Breast epithelium (tissue), 4 donors: Measurements from ENCODE around the gene MRPL41. TPM values are rescaled to one million over a fixed set of nuclear protein-coding genes. Genes with fewer than 3 reads are reported as not detected.
"Not testable (repeated sequence)": the region's sequence is repeated elsewhere in the genome, so short reads cannot be mapped to it uniquely, and the experiment has no call there.

Experiments
- DNase-seq, 2 donors: peaks; one replicate each; pipeline ENCODE4 v3.0.0-alpha.2; 2019; ENCODE audit warnings: low spot score in 2 of 2
- H3K27ac ChIP-seq, 2 donors: fragments of 200-600 bp; sonication (generic) in 1 of 2; one replicate each; pipeline ENCODE4 v1.5.1; 2016 to 2019; ENCODE audit warnings: mild to moderate bottlenecking in 1 of 2
- H3K27me3 ChIP-seq, 2 donors: fragments of 200-600 bp; sonication (generic) in 1 of 2; one replicate each; pipeline versions ENCODE4 v1.5.1 to v1.6.0; 2017 to 2019; ENCODE audit warnings: control low read depth in 1 of 2, mild to moderate bottlenecking in 1 of 2
- H3K36me3 ChIP-seq: fragments of 200-600 bp; one replicate; pipeline ENCODE4 v1.5.1; 2019
- H3K4me1 ChIP-seq, 2 donors: fragments of 200-600 bp; sonication (generic); one replicate each; pipeline ENCODE4 v1.5.1; 2016 to 2019; ENCODE audit warnings: control low read depth in 1 of 2
- H3K4me3 ChIP-seq, 3 donors: fragments of 200-600 bp; sonication (generic); 1 replicate in 2 of 3; 2 replicates in 1 of 3; pipeline ENCODE4 v1.5.1; 2016 to 2019; ENCODE audit warnings: mild to moderate bottlenecking in 3 of 3, moderate library complexity in 2 of 3
- H3K9me3 ChIP-seq, 2 donors: fragments of 200-600 bp; sonication (generic) in 1 of 2; one replicate each; pipeline ENCODE4 v1.5.1; 2016 to 2019; ENCODE audit warnings: control low read depth in 1 of 2
- POLR2A ChIP-seq: fragments of 450-650 bp; IDR thresholded peaks from one replicate; pipeline ENCODE4 v1.6.1; 2016; ENCODE audit warnings: antibody characterized with exemption, mild to moderate bottlenecking, moderate library complexity
- POLR2AphosphoS5 ChIP-seq, 3 donors: sonication (generic); formaldehyde crosslinking; IDR thresholded peaks; one replicate each; pipeline ENCODE4 v1.6.1; 2017; ENCODE audit warnings: antibody characterized with exemption in 3 of 3
- intact Hi-C: fragments of 100-400 bp; cut with DNase I; formaldehyde crosslinking; loops from one replicate; pipeline ENCODE4 v1.15.1; 2023; ENCODE audit warnings: low total_unique reads
- total RNA-seq, 3 donors: library from RNA; depleted of rRNA; stranded (reverse); fragments of >200 nt; gene quantifications; one replicate each; pipeline ENCODE4 v1.1.0, GENCODE V29; 2016
- TF ChIP-seq, protein P1 (sequence below), 3 donors: fragments of 450-650 bp; IDR thresholded peaks; one replicate each; pipeline ENCODE4 v1.5.1; 2016 to 2017; ENCODE audit warnings: antibody characterized with exemption in 3 of 3, mild to moderate bottlenecking in 3 of 3, moderate library complexity in 3 of 3

MRPL41 gene
- total RNA-seq, 3 donors from 2014 or later = 45.4 to 71.8 (median 65.4) TPM

DNA sequence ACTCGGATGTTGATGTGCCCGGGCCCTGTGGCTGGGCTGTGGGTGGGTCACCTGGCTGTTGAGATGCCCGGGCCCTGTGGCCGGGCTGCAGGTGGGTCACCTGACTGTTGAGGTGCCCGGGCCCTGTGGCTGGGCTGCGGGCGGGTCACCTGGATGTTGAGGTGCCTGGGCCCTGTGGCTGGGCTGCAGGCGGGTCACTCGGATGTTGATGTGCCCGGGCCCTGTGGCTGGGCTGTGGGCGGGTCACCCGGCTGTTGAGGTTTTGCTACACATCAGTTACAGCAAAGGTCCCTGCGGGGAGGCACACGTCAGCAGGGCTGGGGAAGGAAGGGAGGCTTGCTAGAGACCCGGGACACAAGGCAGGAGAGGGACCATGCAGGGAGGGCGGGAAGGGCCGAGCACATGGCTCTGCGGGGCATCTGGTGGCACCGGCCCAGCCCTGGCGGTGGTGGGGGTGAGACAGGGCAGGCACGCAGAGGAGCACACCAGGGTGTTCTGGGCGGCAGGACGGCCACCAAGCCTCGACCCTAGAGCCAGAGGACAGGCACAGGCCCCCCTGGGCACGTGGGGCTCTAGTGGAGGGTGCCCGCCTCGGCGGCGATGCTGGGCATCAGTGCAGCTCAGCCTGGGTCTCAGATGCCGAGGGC lies 36.9 kb upstream of the MRPL41 start:
- Histone ChIP-seq H3K27ac (peak overlapping the region in 1 of 2 donors; percentile 63), H3K4me3 (no peak overlapping the region), H3K4me1 (no peaks in the 10 kb centered on the region), H3K27me3 (no peaks in the 10 kb centered on the region), H3K36me3 (no peaks in the 10 kb centered on the region), H3K9me3 (no peaks in the 10 kb centered on the region)
- DNase-seq = no peak
- TF ChIP-seq POLR2A (no peak), POLR2AphosphoS5 (IDR thresholded peaks at IDR 0.05) (no peak)
- TF ChIP-seq, protein P1, sequence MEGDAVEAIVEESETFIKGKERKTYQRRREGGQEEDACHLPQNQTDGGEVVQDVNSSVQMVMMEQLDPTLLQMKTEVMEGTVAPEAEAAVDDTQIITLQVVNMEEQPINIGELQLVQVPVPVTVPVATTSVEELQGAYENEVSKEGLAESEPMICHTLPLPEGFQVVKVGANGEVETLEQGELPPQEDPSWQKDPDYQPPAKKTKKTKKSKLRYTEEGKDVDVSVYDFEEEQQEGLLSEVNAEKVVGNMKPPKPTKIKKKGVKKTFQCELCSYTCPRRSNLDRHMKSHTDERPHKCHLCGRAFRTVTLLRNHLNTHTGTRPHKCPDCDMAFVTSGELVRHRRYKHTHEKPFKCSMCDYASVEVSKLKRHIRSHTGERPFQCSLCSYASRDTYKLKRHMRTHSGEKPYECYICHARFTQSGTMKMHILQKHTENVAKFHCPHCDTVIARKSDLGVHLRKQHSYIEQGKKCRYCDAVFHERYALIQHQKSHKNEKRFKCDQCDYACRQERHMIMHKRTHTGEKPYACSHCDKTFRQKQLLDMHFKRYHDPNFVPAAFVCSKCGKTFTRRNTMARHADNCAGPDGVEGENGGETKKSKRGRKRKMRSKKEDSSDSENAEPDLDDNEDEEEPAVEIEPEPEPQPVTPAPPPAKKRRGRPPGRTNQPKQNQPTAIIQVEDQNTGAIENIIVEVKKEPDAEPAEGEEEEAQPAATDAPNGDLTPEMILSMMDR (IDR thresholded peaks at IDR 0.05) = no peak
- intact Hi-C loops = no loop called here

DNA sequence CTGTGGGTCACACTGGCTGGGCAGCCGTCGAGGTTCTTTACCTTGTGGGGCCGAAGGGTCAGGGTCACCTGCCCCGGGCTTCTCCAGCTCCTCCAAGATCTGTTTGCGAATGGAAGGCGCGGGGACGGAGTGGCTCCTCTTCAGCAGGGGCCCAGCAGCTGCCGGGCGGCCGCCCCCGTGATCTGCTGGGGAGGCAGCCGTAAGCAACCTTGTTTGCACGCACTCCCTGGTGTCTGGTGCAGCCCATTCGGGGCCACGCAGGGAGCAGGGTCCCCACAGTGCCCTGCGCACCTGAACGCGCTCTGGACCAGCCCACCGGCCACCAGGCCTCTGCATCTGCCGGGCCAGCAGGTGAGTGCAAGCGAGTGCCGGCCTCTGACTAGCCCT lies 36.3 kb upstream of the MRPL41 start:
- H3K27ac ChIP-seq = no peak overlapping the region
- intact Hi-C loops = no loop called here
- H3K4me3 ChIP-seq = no peak overlapping the region

DNA sequence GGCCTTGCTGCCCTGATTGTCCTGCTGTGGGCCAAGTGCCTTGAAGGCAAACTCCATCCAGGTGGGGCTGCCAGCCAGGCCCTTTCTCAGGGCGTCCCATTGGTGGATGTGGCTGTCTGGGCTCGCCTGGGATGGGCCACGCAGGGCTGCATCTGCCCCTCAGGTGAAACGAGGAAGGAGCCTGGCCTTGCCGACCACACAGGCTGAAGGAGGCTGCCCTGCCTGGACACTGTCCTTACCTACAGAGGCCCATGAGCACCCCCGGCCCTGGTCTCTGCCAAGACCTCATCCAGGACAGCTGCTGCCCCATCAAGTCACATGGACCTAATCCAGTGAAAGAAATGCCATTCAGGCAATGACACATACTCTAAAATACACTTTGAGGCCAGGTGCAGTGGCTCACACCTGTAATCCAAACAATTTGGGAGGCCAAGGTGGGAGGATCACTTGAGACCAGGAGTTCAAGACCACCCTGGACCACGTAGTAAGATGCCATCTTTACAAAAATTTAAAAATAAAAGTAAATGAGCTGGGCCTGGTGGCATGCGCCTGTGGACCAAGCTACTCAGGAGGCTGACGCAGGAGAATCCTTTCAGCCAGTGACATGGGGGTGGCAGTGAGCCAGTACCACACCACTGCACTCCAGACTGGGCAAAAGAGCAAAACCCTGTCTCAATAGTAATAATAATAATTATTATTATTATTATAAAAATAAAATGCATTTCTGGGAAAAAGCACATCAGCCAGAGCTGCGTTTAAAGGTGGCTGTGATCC lies 35.3 kb upstream of the MRPL41 start:
- Histone ChIP-seq H3K36me3 (no peaks in the 10 kb centered on the region), H3K27me3 (no peaks in the 10 kb centered on the region), H3K4me1 (no peaks in the 10 kb centered on the region), H3K9me3 (no peaks in the 10 kb centered on the region), H3K27ac (no peak overlapping the region), H3K4me3 (no peak overlapping the region)
- TF ChIP-seq POLR2AphosphoS5 (IDR thresholded peaks at IDR 0.05) (no peak), POLR2A (no peak)
- TF ChIP-seq, protein P1 (IDR thresholded peaks at IDR 0.05) = no peak
- no peak for DNase-seq
- intact Hi-C loops = no loop called here

More for the DNA sequence above, 36.3 kb upstream of the MRPL41 start:
- TF ChIP-seq POLR2AphosphoS5 (IDR thresholded peaks at IDR 0.05) = no peak
- TF ChIP-seq, protein P1 (IDR thresholded peaks at IDR 0.05) = no peak
- TF ChIP-seq POLR2A = no peak
- Histone ChIP-seq H3K9me3 (no peaks in the 10 kb centered on the region), H3K27me3 (no peaks in the 10 kb centered on the region), H3K36me3 (no peaks in the 10 kb centered on the region), H3K4me1 (no peaks in the 10 kb centered on the region)
- DNase-seq = no peak

DNA sequence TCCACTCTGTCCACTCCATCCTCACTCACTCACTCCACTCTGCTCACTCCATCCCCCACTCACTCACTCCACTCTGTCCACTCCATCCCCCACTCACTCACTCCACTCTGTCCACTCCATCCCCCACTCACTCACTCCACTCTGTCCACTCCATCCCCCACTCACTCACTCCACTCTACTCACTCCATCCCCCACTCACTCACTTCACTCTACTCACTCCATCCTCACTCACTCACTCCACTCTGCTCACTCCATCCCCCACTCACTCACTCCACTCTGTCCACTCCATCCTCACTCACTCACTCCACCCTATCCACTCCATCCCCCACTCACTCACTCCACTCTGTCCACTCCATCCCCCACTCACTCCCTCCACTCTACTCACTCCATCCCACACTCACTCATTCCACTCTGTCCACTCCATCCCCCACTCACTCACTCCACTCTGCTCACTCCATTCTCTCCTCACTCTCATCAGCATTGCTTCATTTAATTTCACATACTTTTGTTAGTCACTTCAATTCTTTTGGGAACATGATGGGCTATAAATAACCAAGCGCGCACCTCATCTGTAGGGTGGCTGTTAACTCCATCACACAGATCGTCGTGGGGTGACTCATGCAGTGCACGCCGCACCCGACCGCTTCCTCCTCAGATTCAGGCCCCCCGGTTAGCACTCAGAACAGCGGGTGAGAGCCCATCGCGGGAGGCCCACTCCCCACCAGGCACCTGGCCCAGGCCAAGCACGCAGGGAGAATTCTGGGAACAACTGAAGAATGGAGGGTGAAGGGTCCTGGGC lies 32.8 kb upstream of the MRPL41 start:
- H3K36me3 ChIP-seq, H3K4me3 ChIP-seq, DNase-seq, intact Hi-C loops, H3K4me1 ChIP-seq, H3K27ac ChIP-seq, H3K9me3 ChIP-seq, H3K27me3 ChIP-seq: not testable (repeated sequence)

DNA sequence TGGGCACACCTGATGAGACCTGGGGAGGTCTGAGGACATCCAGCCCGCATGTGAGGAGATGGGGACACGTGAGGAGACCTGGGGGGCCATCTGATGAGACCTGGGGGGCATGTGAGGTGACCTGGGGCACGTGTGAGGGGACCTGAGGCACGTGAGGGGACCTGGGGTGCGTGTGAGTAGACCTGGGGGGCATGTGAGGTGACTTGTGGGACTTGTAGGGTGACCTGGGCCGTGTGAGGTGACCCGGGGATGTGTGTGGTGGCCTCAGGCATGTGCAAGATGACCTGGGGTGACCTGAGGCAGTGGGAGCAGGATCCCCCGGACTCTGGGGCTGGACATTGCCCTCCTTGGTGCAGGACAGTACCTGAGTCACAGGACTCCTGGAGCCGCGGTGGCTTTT lies 32.1 kb upstream of the MRPL41 start:
- Histone ChIP-seq H3K4me3 (no peak overlapping the region), H3K9me3 (no peaks in the 10 kb centered on the region), H3K4me1 (no peaks in the 10 kb centered on the region), H3K27me3 (no peaks in the 10 kb centered on the region), H3K36me3 (no peaks in the 10 kb centered on the region), H3K27ac (no peak overlapping the region)
- no peak for DNase-seq
- TF ChIP-seq POLR2A (no peak), POLR2AphosphoS5 (IDR thresholded peaks at IDR 0.05) (no peak)
- TF ChIP-seq, protein P1 (IDR thresholded peaks at IDR 0.05) = no peak
- intact Hi-C loops = no loop called here
